HTERT RPE-1 (cell line): ENCODE data around the gene TNFAIP3.
"Not testable (repeated sequence)": the region's sequence is repeated elsewhere in the genome, so short reads cannot be mapped to it uniquely, and the experiment has no call there.

Experiments
- in situ Hi-C: fragments of 300-500 bp; cut with MboI; formaldehyde crosslinking; loops from 4 replicates; pipeline ENCODE4 v1.14.3; 2020; ENCODE audit warnings: low sequenced_read_pairs

The TNFAIP3 gene

DNA sequence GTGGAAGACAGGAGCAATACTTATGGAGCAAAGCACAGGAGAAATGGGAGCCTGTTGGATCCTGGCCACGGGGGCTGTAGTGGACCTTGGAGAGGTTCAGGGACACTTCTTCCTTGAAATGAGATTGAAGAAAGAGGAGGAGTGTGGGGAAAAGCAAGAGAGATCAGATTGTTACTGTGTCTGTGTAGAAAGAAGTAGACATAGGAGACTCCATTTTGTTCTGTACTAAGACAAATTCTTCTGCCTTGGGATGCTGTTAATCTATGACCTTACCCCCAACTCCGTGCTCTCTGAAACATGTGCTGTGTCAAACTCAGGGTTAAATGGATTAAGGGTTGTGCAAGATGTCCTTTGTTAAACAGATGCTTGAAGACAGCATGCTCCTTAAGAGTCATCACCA is 22.7 kb upstream of the TNFAIP3 start:
- in situ Hi-C loops = not testable (repeated sequence)

DNA sequence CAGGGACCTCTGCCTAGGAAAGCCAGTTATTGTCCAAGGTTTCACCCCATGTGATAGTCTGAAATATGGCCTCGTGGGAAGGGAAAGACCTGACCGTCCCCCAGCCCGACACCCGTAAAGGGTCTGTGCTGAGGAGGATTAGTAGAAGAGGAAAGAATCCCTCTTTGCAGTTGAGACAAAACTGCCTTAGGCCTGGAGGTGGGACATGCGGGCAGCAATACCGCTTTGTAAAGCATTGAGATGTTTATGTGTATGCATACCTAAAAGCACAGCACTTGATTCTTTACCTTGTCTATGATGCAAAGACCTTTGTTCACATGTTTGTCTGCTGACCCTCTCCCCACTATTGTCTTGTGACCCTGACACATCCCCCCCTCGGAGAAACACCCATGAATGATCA is 22.3 kb upstream of the TNFAIP3 start:
- in situ Hi-C loops = not testable (repeated sequence)

GRCh38 chr6:137845460-137845859 is 21.6 kb upstream of the TNFAIP3 start:
- in situ Hi-C loops = no loop called here

GRCh38 chr6:137846274-137846673 is 20.8 kb upstream of the TNFAIP3 start:
- in situ Hi-C loops = no loop called here

DNA sequence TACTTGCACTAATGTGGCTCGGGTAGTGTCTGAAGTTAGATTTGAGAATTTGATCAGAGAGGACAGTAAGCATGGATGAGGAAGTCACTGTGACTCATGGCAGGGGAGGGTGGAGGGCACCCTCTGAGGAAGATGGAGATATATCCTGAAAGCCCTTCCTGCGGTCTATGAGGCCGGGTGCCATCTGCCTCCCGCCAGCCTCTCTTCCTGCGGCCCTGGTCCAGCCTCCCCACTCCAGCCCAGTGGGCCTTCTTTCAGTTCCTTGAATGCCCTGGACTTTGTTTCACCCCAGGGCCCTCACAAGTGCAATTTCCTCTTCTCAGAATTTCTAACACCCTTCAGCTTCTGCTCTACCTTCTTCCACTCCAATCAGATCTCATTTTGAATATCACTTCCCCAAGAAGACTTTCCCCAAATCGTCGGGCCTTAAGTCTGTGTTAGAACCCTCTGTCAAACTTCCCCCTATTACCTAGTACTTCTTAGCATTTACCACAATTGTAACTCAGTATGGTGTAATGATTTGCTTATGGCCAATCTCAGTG is 20.2 kb upstream of the TNFAIP3 start:
- in situ Hi-C loops = no loop called here

DNA sequence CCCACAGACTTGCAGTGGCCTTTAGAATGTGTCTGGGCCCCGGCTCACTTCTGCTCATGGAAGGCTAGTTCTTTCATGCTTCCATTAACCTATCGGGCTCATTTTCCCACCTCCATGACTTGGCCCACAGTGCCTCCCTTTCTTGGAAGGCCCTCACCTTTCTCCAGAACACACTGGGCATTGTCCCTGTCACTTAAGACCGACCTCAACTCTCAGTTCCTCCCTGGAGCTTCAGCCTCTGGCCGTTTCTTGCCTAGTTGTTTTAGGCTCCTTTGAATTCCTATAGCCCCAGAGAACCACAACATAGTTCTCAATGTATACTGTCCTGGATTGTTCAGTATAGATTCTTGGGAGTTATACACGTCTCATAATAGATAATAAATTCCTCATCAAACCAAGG is 19.3 kb upstream of the TNFAIP3 start:
- in situ Hi-C loops = no loop called here

DNA sequence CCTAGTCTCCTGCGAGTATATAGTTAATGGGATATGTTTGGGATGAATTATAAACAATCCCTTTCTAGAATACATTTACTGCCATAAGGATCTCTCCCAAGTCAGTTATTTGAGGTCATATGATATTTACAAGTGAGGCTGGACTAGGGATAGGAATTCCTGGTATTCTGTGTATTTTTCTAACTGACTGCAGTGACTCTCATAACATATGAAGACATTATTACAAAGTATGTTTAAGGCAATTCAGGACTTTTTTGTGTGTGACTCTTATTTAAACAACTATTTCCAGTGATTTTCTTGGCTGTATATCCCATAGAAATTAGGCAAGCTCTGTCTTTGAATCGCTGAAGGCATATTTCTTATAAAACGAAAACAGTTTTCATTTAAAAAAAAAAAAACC is 18.4 kb upstream of the TNFAIP3 start:
- in situ Hi-C loops = no loop called here

DNA sequence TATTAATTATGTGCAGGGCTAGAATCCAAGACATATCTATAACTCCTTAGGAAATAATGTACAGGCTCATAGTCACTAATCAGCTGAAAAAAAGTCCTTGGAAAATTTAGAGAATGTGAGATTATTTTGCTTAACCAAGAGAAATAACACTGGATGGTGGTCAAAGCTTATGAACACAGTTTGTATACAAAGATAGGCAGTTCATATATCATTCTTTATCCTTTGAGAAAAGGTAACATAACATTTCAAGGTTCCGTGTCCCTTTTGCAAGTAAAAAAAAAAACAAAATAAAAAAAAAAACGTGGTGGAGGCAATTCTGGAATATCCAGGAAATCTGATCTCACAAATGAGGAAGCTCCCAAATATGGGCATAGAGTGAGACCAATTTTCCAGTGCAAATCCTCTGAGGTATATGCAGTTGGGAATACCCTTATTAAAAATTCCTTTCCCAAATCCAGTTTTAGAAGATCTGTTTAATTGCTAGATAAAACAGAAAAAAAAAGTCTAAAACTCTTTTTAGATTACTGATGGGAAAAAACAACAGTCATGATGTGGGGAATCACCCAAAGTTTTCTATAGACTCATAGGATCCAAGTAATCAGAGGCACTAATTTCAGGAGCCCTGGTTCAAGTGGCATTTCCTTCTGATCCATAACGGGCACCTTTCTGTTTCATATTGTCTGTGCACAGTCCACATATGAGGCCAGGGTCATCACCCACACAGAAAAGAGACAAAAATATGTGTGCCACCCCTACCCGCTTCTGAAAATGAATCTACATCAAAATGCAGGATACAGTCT is 17.7 kb upstream of the TNFAIP3 start:
- in situ Hi-C loops = no loop called here

GRCh38 chr6:137849981-137850714 is 16.9 kb upstream of the TNFAIP3 start:
- in situ Hi-C loops = no loop called here

- in situ Hi-C loops = no loop called here
Observed at GRCh38 chr6:137850816-137851602, 16.1 kb upstream of the TNFAIP3 start.

DNA sequence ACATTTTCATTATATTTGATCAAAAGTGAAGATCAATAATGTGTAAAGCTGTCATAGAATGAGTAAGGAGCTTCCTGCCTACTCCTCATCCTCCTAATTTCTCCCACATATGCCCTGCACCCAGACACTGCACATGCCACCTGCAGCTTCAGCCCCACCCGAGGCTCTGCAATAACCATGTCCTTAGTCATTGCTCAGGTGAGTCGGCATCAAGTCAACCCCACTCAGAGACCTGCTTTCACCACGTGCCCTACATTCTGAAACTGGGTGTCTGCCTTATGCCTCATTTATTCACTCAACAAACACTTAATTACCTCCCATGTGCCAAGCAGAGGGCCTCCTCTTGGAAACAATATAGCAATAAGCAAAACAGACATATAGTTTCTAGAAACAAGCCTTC is 15.4 kb upstream of the TNFAIP3 start:
- in situ Hi-C loops = no loop called here

DNA sequence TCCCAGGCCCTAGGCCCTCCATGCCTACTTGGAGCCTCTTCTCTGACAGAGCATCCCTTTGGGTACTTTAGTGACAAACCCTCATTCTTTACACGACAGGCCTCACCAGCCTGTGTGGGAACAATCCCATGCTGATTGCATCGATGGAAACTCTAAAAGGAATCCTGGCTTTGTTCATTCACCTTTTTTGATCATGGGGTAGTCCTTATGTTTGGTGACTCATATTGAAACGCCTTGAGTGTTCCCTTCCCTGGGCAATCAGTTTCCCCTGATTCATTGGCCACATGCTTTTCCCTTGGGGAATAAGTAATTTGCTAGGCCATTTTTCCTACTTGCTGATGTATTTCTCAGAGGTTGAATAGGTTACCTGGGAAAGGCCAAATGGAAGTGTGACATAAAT is 14.7 kb upstream of the TNFAIP3 start:
- in situ Hi-C loops = no loop called here

DNA sequence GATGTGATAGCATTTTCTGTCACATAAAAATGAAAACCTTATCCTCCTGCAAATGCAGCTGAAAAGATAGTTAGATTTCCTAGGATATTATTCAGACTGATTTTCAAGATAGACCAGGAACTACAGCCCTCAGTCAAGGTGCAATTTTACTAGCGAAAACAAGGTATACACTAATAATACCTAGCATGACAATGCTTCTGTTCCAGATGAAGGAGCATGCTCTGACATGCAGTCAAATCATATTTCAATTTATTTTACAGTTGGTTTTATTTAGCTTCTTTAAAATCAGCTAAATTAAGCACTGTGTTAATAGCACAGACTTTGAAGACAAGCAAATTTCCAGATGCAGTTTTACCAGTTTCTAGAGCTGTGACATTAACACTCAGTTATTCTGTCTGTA is 14.2 kb upstream of the TNFAIP3 start:
- in situ Hi-C loops = no loop called here

GRCh38 chr6:137853569-137854213 is 13.4 kb upstream of the TNFAIP3 start:
- in situ Hi-C loops = no loop called here

- in situ Hi-C loops = no loop called here
Observed at GRCh38 chr6:137856138-137856898, 10.7 kb upstream of the TNFAIP3 start.

DNA sequence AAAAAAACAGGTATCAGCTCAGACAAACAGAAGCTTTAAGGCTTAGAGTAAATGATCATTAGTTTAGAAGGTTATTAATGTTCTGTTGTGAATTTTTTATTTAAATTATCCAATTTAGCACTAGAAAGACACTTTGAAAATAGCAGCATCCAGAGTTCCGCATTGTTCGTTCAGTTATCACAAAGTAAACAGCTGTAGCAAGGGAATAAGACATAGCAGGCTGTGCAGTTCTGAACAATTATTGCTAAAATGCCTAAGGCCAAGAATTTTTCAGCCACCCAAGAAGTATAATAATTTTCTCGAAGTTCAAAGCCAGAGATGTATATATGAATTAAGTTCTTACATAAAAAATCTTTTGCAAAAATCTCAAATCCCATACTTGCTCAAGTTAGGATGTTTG is 8.0 kb upstream of the TNFAIP3 start:
- in situ Hi-C loops = no loop called here

GRCh38 chr6:137860394-137861005 is 6.6 kb upstream of the TNFAIP3 start:
- in situ Hi-C loops = no loop called here

GRCh38 chr6:137861550-137862337 is 5.3 kb upstream of the TNFAIP3 start:
- in situ Hi-C loops = no loop called here
